Common myeloid progenitor, CD34-positive (primary cell): ENCODE data around the gene PLVAP.

Experiments
- CTCF ChIA-PET: fragments of 350-600 bp; sonication (Branson Sonifier 250); formaldehyde crosslinking; loops from one replicate; lab custom pipeline; 2021; ENCODE audit warnings: antibody characterized with exemption; lab: Charles Lee
- POLR2A ChIA-PET: fragments of 350-600 bp; sonication (Branson Sonifier 250); formaldehyde crosslinking; loops from one replicate; lab custom pipeline; 2021; ENCODE audit warnings: antibody characterized with exemption; lab: Charles Lee
- DNase-seq, 3 donors: peaks; one replicate each; pipeline versions ENCODE4 v3.0.0 to v3.0.0-alpha.2; 2013
- H3K27ac ChIP-seq, 2 experiments: 1 replicate in 1 of 2; 2 replicates in 1 of 2; pipeline ENCODE4 v1.7.0; 2013; ENCODE audit warnings: inconsistent platforms in 2 of 2, low read length in 2 of 2, mild to moderate bottlenecking in 2 of 2, low read depth in 1 of 2, moderate library complexity in 1 of 2; ENCODE audit not compliant: severe bottlenecking in 2 of 2, insufficient read depth in 1 of 2, poor library complexity in 1 of 2
- H3K27me3 ChIP-seq, 5 experiments: replicated peaks in 2 of 5; 1 replicate in 3 of 5; 2 replicates in 2 of 5; pipeline versions ENCODE4 v1.6.1 to v1.7.0; 2013; ENCODE audit warnings: low read length in 4 of 5, mild to moderate bottlenecking in 2 of 5, moderate library complexity in 2 of 5, inconsistent platforms in 1 of 5; ENCODE audit not compliant: insufficient read depth in 5 of 5, control insufficient read depth in 4 of 5
- H3K36me3 ChIP-seq, 4 experiments: 1 replicate in 2 of 4; 2 replicates in 2 of 4; pipeline versions ENCODE4 v1.6.1 to v1.7.0; 2013; ENCODE audit warnings: low read length in 3 of 4, control low read depth in 1 of 4, mild to moderate bottlenecking in 1 of 4; ENCODE audit not compliant: control insufficient read depth in 4 of 4, insufficient read depth in 4 of 4
- H3K4me1 ChIP-seq, 4 experiments: 1 replicate in 3 of 4; 2 replicates in 1 of 4; pipeline versions ENCODE4 v1.6.1 to v1.7.1; 2013; ENCODE audit warnings: low read length in 3 of 4, mild to moderate bottlenecking in 3 of 4, control low read depth in 1 of 4, inconsistent platforms in 1 of 4, moderate library complexity in 1 of 4; ENCODE audit not compliant: control insufficient read depth in 4 of 4, insufficient read depth in 4 of 4; ENCODE audit errors: control extremely low read depth in 1 of 4
- H3K4me3 ChIP-seq, 7 experiments: 1 replicate in 4 of 7; 2 replicates in 3 of 7; pipeline versions ENCODE4 v1.5.1 to v1.7.0; 2013; ENCODE audit warnings: mild to moderate bottlenecking in 7 of 7, low read length in 6 of 7, moderate library complexity in 6 of 7, inconsistent platforms in 2 of 7, low read depth in 2 of 7, control low read depth in 1 of 7; ENCODE audit not compliant: insufficient read depth in 4 of 7, control insufficient read depth in 1 of 7; ENCODE audit errors: extremely low read depth in 1 of 7
- H3K9me3 ChIP-seq, 5 experiments: 1 replicate in 4 of 5; 2 replicates in 1 of 5; pipeline versions ENCODE4 v1.6.1 to v1.7.1; 2013; ENCODE audit warnings: low read length in 4 of 5, mild to moderate bottlenecking in 2 of 5, inconsistent platforms in 1 of 5, low read depth in 1 of 5, moderate library complexity in 1 of 5; ENCODE audit not compliant: control insufficient read depth in 4 of 5, insufficient read depth in 2 of 5; ENCODE audit errors: control extremely low read depth in 1 of 5
- WGBS: methylation state at CpG from one replicate; pipeline ENCODE4 v1.1.5; 2013; ENCODE audit not compliant: insufficient coverage; 5-methylcytosine and 5-hydroxymethylcytosine counted together

Gene PLVAP

DNA sequence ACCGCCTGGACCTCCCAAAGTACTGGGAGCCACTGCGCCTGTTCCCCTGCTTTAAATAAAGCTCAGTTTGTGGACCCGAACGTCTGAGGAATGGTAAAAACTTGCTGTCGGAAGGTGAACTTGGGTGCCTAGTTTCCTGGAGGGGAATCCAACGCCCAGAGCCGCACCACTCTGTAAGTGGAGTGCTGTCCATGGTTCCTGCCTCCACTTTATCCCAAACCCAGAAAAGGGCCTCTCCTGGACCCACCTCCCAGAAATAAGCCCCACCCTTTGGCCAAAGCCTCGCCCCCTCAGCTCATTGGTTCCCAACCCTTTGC is 44.8 kb downstream of the PLVAP start:
- Histone ChIP-seq H3K4me3 (no peak overlapping the region), H3K36me3 (no peaks in the 10 kb centered on the region), H3K9me3 (no peaks in the 10 kb centered on the region), H3K4me1 (peaks cover 0 to 49% (median 39%) of the 10 kb centered on the region in 4 experiments), H3K27me3 (peaks cover 0 to 12% (median 0%) of the 10 kb centered on the region in 5 experiments), H3K27ac (no peak overlapping the region)
- 97% methylated on average over 7 of the region's 8 CpGs for WGBS
- ChIA-PET POLR2A (interaction anchor here (1.0 kb wide), 1 partner anchor 15 kb away, joined by 3 read pairs; no protein-coding TSS in a partner anchor), CTCF (interaction anchor here (0.8 to 2.4 kb wide), 6 partner anchors 8 to 57 kb away, joined by 3 to 11 read pairs (median 5); partner anchors contain the start of gene ABHD8)
- no peak for DNase-seq

DNA sequence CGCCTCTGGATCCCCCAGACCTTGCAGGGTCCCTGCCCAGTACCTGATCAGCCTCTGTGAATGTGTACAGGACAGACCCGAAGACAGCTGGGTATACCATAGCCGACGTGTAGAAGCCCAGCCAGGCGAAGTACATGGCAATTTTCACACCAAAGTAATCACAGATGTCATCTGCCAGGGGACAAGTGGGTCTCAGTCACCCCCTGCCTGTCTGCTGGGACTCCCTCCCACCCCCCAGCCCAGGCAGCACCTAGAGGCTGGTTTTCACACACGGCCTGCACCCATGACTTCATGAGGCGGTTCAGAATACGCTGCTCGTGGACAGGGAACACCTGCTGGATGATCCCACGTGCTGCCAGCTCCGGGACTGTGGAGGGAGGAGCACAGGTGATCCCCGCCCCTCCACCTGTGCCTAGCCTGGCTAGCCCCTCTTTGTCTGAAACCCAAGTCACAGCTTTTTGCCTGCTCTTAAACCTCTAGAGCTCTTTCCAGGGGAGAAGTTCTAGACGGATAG is 46.0 kb downstream of the PLVAP start:
- Histone ChIP-seq H3K27me3 (peaks cover 0 to 12% (median 0%) of the 10 kb centered on the region in 5 experiments), H3K4me3 (no peak overlapping the region), H3K36me3 (no peaks in the 10 kb centered on the region), H3K27ac (no peak overlapping the region), H3K9me3 (no peaks in the 10 kb centered on the region), H3K4me1 (peaks cover 0 to 41% (median 36%) of the 10 kb centered on the region in 4 experiments)
- no peak for DNase-seq
- 98% methylated on average over 11 of the region's 13 CpGs for WGBS
- ChIA-PET POLR2A (interaction anchor here (1.1 kb wide), 1 partner anchor 16 kb away, joined by 3 read pairs; no protein-coding TSS in a partner anchor), CTCF (interaction anchor here (0.5 to 1.6 kb wide), 3 partner anchors 14 to 1165 kb away, joined by 4 to 8 read pairs (median 4); no protein-coding TSS in a partner anchor)

DNA sequence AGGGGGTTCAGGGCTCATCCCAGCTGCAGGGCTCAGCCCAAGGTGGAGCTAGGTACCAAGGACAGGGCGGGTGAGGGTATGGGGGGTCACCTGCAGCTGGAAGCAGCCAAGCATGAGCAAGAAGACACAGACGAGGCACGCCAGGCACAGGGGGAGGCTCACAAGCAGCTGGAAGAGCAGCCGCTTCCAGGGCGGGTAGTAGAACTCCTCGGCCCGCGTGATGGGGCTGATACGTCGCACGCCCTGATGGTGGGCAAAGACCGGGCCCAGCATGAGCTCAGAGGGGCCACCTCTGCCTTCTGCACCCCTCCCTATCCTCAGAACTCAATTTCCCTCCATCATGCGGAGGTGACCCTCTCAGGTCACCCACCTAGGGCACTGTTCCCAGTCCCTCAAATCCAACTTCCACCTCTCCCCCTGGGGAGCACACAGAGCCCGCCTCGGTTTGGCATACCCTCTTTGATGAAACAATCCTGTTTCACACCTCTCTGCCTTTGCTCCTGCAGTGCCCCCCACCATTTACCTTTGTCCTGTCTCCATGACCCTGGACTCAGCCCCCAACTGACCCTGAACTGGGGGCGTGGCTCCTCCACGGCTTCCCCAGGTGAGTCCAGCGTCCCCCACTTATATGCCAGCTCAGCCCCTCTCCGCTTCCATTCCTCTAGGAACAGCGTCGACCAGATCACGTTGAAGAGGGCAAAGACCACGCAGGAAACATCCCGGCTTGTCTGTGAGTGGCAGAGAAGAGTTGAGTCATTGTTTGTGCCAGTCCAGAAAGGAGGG is 46.7 kb downstream of the PLVAP start:
- no peak overlapping the region for H3K4me3 ChIP-seq
- ChIA-PET POLR2A (interaction anchor here (1.1 kb wide), 1 partner anchor 15 kb away, joined by 3 read pairs; no protein-coding TSS in a partner anchor), CTCF (interaction anchor here (0.6 to 1.6 kb wide), 3 partner anchors 15 to 43 kb away, joined by 3 to 8 read pairs (median 4); no protein-coding TSS in a partner anchor)
- H3K36me3 ChIP-seq, result no peaks in the 10 kb centered on the region
- 94% methylated on average over 15 of the region's 24 CpGs for WGBS
- DNase-seq, result no peak
- no peak overlapping the region for H3K27ac ChIP-seq
- H3K4me1 ChIP-seq, result peaks cover 0 to 38% (median 31%) of the 10 kb centered on the region in 4 experiments
- peaks cover 0 to 12% (median 0%) of the 10 kb centered on the region in 5 experiments for H3K27me3 ChIP-seq
- no peaks in the 10 kb centered on the region for H3K9me3 ChIP-seq

DNA sequence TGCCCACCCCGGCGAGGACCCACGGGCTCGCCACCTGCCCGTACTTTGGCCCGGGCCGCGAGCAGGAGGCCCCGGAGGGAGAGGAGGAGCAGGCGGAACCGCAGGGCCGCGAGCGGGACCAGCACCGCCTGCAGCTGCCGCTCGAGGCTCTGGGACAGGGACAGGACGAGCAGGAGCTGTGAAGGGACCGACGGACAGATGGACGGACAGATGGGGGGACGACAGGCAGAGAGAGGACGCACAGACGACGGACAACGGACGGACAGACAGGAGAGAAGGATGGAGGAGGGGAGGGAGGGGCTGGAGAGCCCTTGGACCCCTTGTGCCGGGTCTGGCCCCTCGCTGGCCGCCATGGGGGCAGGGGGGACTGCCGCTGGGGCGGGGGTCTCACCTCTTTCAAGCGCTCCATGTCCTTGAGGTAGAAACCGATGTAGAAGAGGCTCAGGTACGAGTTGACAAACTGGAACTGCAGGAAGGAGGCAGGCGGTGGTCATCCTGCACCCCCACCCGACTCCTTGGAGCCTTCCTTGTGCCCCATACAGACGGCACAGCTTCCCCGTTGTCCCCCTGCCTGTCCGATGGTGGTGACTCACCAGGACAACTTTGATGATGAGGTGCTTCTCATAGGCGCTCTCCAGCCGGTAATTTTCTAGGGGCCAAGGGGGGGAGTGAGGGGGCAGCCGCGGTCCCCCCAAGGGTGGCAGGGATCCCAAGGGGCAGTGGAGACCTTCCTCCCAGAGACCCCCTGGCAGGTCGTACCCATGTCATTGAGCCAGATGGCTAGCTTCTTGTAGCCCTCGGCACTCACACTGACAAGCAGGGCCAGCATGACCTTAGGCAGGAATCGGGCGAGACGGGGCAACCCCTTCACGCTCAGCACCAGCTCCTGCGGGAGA is 47.5 kb downstream of the PLVAP start:
- H3K4me1 ChIP-seq, result peaks cover 0 to 31% (median 24%) of the 10 kb centered on the region in 4 experiments
- ChIA-PET POLR2A (interaction anchor here (0.5 kb wide), 1 partner anchor 395 kb away, joined by 3 read pairs; no protein-coding TSS in a partner anchor), CTCF (interaction anchor here (1.4 to 1.6 kb wide), 2 partner anchors 16 to 23 kb away, joined by 4 to 8 read pairs; no protein-coding TSS in a partner anchor)
- no peaks in the 10 kb centered on the region for H3K9me3 ChIP-seq
- DNase-seq, result no peak
- H3K36me3 ChIP-seq, result no peaks in the 10 kb centered on the region
- WGBS, result 73% methylated on average over 49 of the region's 51 CpGs
- peak overlapping the region in 2 of 7 experiments; percentile 46 to 63 for H3K4me3 ChIP-seq
- peaks cover 0 to 12% (median 0%) of the 10 kb centered on the region in 5 experiments for H3K27me3 ChIP-seq
- no peak overlapping the region for H3K27ac ChIP-seq

DNA sequence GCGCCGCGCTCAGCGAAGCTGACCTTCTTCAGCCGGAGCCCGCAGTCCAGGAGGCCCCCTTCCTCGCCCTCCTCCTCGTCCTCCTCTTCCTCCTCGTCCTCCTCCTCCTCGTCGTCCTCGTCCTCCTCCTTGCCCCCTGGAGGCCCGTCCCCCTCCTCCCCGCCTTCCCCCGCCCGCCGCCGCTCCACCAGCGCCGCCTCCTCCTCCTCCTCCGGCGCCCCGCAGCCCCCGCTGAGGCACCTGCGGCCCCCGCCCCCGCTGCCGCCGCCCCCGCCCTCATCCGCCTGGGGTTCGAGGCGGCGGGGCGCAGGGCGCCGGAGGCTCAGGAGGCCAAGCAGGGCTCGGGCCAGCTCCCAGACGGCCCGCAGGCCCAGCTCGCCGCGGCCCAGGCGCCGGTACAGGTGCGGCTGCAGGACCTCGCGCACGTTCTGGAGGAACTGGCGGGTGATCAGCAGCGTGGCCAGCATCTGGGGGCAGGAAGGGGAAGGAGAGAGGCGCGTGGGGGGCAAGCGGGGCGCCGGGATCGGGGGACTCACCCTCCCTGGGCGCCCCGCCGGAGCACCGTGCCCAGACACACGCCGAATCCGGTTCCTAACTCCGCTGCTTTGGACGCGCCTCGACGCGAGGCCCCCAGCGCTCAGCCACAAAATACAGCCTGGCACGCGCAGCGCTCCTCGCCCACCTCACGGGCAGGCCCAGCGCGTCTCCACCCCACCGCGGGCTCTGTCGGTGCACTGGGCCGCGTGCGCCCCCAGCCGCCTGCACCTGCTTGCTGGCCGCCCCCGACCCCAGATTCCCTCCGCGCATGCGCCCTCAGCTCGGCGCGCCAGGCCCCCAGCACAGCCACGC is 48.4 kb downstream of the PLVAP start:
- peaks cover 0 to 12% (median 0%) of the 10 kb centered on the region in 5 experiments for H3K27me3 ChIP-seq
- WGBS, result 4% methylated on average over 68 of the region's 94 CpGs
- peak in 2 of 3 donors; percentile 52 to 64 for DNase-seq
- ChIA-PET POLR2A (interaction anchor here (0.5 kb wide), 1 partner anchor 396 kb away, joined by 3 read pairs; no protein-coding TSS in a partner anchor), CTCF (interaction anchor here (1.3 kb wide), 1 partner anchor 17 kb away, joined by 4 read pairs; no protein-coding TSS in a partner anchor)
- no peaks in the 10 kb centered on the region for H3K36me3 ChIP-seq
- H3K4me1 ChIP-seq, result peaks cover 0 to 27% (median 19%) of the 10 kb centered on the region in 4 experiments
- peak overlapping the region in 5 of 7 experiments; percentile 16 to 74 (median 59) for H3K4me3 ChIP-seq
- peak overlapping the region in 1 of 2 experiments; percentile 34 for H3K27ac ChIP-seq
- H3K9me3 ChIP-seq, result no peaks in the 10 kb centered on the region
